Progenitor cell of endocrine pancreas (in vitro differentiated cells): ENCODE measurements around the gene CABLES2. TPM values are rescaled to one million over a fixed set of nuclear protein-coding genes. Genes with fewer than 3 reads are reported as not detected.
A peak's percentile ranks its signal among the peaks of the same experiment; 100 is the strongest.

Experiments
- DNase-seq: peaks from one replicate; pipeline ENCODE4 v3.0.0; 2021; ENCODE audit warnings: low spot score; ENCODE audit not compliant: unreplicated experiment
- H3K27ac Mint-ChIP-seq: 2 replicates; pipeline ENCODE4 v1.8.0; 2021; ENCODE audit warnings: mild to moderate bottlenecking, moderate library complexity, mixed read lengths
- H3K27me3 Mint-ChIP-seq: 2 replicates; pipeline ENCODE4 v1.8.0; 2021; ENCODE audit warnings: mixed read lengths
- H3K36me3 Mint-ChIP-seq: 2 replicates; pipeline ENCODE4 v1.8.0; 2022; ENCODE audit warnings: mixed read lengths; ENCODE audit not compliant: insufficient read depth
- H3K4me1 Mint-ChIP-seq: 2 replicates; pipeline ENCODE4 v1.8.0; 2021; ENCODE audit warnings: low read depth, mixed read lengths
- H3K4me3 Mint-ChIP-seq: 2 replicates; pipeline ENCODE4 v1.8.0; 2021; ENCODE audit warnings: low read depth, mild to moderate bottlenecking, moderate library complexity, mixed read lengths
- H3K9me3 Mint-ChIP-seq: 2 replicates; pipeline ENCODE4 v1.8.0; 2021; ENCODE audit warnings: low read depth, mixed read lengths
- CTCF ChIP-seq: fragments of 200-600 bp; sonication (generic); IDR thresholded peaks from one replicate; pipeline ENCODE4 v1.5.0; 2021; ENCODE audit warnings: antibody characterized with exemption, mild to moderate bottlenecking; ENCODE audit not compliant: unreplicated experiment
- total RNA-seq: library from RNA; stranded (reverse); gene quantifications from 2 replicates; pipeline ENCODE4 v1.2.1, GENCODE V29; 2021

CABLES2 gene
- total RNA-seq, 1 donor from 2014 or later, result 21.7 TPM

- Mint-ChIP-seq H3K4me1 (peaks cover 40% of the 10 kb centered on the region), H3K4me3 (peak overlapping the region; percentile 52), H3K36me3 (no peaks in the 10 kb centered on the region), H3K27ac (peak overlapping the region; percentile 76), H3K9me3 (no peaks in the 10 kb centered on the region), H3K27me3 (peaks cover 29% of the 10 kb centered on the region)
- no peak for DNase-seq
- TF ChIP-seq CTCF, result no peak
These were observed 23.9 kb upstream of the CABLES2 start for GRCh38 chr20:62430866-62431447.

- H3K36me3 Mint-ChIP-seq, result no peaks in the 10 kb centered on the region
- peaks cover 42% of the 10 kb centered on the region for H3K4me1 Mint-ChIP-seq
- H3K27ac Mint-ChIP-seq, result no peak overlapping the region
- no peak for DNase-seq
- H3K4me3 Mint-ChIP-seq, result no peak overlapping the region
- TF ChIP-seq CTCF, result no peak
- no peaks in the 10 kb centered on the region for H3K9me3 Mint-ChIP-seq
- H3K27me3 Mint-ChIP-seq, result peaks cover 26% of the 10 kb centered on the region
These were observed 23.3 kb upstream of the CABLES2 start for GRCh38 chr20:62430311-62430853.

- no peak for DNase-seq
- H3K9me3 Mint-ChIP-seq, result no peaks in the 10 kb centered on the region
- H3K4me3 Mint-ChIP-seq, result no peak overlapping the region
- TF ChIP-seq CTCF, result no peak
- H3K4me1 Mint-ChIP-seq, result peaks cover 46% of the 10 kb centered on the region
- peak overlapping the region; percentile 41 for H3K27ac Mint-ChIP-seq
- no peaks in the 10 kb centered on the region for H3K36me3 Mint-ChIP-seq
- peaks cover 19% of the 10 kb centered on the region for H3K27me3 Mint-ChIP-seq
These were observed 22.6 kb upstream of the CABLES2 start for GRCh38 chr20:62429455-62430310.

GRCh38 chr20:62428396-62429295 is 21.6 kb upstream of the CABLES2 start:
- peaks cover 8% of the 10 kb centered on the region for H3K27me3 Mint-ChIP-seq
- TF ChIP-seq CTCF, result peak; percentile 8
- H3K4me1 Mint-ChIP-seq, result peaks cover 43% of the 10 kb centered on the region
- DNase-seq, result no peak
- no peaks in the 10 kb centered on the region for H3K36me3 Mint-ChIP-seq
- H3K27ac Mint-ChIP-seq, result peak overlapping the region; percentile 82
- no peak overlapping the region for H3K4me3 Mint-ChIP-seq
- H3K9me3 Mint-ChIP-seq, result no peaks in the 10 kb centered on the region

- no peak for DNase-seq
- H3K4me1 Mint-ChIP-seq, result peaks cover 43% of the 10 kb centered on the region
- H3K4me3 Mint-ChIP-seq, result no peak overlapping the region
- no peaks in the 10 kb centered on the region for H3K36me3 Mint-ChIP-seq
- H3K27me3 Mint-ChIP-seq, result peaks cover 7% of the 10 kb centered on the region
- no peak for TF ChIP-seq CTCF
- H3K9me3 Mint-ChIP-seq, result no peaks in the 10 kb centered on the region
- peak overlapping the region; percentile 88 for H3K27ac Mint-ChIP-seq
These were observed 20.9 kb upstream of the CABLES2 start for GRCh38 chr20:62428002-62428372.
